Measurements from ENCODE around the gene DCAF11. TPM values are rescaled to one million over a fixed set of nuclear protein-coding genes. Genes with fewer than 3 reads are reported as not detected.
A peak's percentile ranks its signal among the peaks of the same experiment; 100 is the strongest.

DCAF11 gene
- total RNA-seq (2021) (45.5 and 49.1 TPM in 2 replicates), Bru-seq, nascent RNA (percentile 67 among the genes with signal in this experiment), BruChase-seq, experiment 1, labeled RNA remaining after a 2-hour chase (percentile 72 among the genes with signal in this experiment), BruChase-seq, experiment 2, labeled RNA remaining after a 6-hour chase (percentile 84 among the genes with signal in this experiment)
- long read RNA-seq, full-length matches to known transcripts = 20 of 35 reads
- long read RNA-seq, partial matches to known transcripts = 9 of 35 reads
- long read RNA-seq, other reads (novel, unspliced or antisense) = 6 of 35 reads

DNA sequence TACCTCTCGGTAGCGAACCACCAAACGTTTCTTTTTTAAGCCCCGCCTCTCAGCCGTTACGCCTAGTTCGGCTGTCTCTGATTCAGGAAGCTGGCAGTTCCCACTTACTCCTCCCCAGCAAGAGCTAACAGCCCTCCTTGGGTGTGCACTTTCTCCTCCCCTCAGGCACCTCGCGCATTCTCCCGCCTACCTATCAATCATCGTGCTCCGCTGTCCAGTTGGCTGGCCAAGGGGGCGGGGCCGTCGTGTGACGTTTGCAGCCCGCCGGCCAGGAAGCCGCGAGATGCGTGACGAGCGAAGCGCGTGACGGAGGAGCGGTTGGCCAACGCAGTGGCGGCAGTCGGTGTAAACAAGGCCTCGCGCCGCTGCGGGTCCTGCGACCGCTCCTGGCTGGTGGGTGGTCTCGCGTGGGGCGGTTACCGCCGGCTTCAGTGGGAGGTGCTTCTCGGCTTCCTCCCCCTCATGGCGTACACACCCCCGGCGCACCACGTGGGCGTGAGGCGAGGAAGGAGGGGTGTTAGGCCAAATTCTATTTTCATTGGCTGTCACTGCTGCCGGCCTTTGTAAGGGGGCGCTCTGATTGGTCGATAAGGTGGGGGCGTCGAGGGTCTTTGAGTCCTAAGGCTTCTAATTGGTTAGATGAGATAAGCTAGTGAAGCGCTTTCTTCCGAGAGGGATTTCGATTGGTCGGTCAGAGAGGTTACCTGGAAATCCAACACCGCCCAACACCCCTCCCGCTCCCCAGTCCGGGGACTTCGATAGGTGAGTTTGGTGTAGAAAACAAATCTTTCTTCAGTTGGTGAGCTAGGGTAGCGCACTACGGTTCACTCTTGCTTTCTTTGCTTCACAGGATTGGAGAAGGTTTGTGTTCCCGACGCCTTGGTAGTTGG, at the start of gene DCAF11, which contains the start of gene NRL:
TSS of gene DCAF11 (plus strand) at position 246 of the 890 bp plus-strand sequence. CDS start 818 bp downstream, outside the sequence.
TSS of gene NRL (minus strand) at position 418 of the 890 bp plus-strand sequence. CDS start 32,101 bp downstream, outside the sequence.
- ChIA-PET POLR2A (ENCODE audit: low non-redundant PET) (interaction anchor here (0.5 to 2.0 kb wide), 8 partner anchors 9 to 157 kb away, joined by 3 to 13 read pairs (median 3); partner anchors contain the start of genes EMC9, PCK2, PSME2 and RABGGTA), CTCF (interaction anchor here (1.2 to 1.8 kb wide), 2 partner anchors 46 to 56 kb away, joined by 3 to 6 read pairs; partner anchors contain the start of gene IRF9)
- BruUV-seq (replicated peaks) = TSS peak; percentile 64
- intact Hi-C loops (cut with micrococcal nuclease; ENCODE audit: unreplicated experiment) = loop anchor here (2.0 kb wide), 1 partner anchor 26 kb away; the partner anchor contains the start of gene EMC9
- Histone ChIP-seq H3K27me3 (replicated peaks; ENCODE audit: insufficient read depth, low read depth, low read length, poor library complexity) (no peaks in the 10 kb centered on the region), H3K27ac (ENCODE audit: low read depth, low read length, poor library complexity, severe bottlenecking) (peak within 1 kb of the TSS; percentile 99), H3K4me1 (ENCODE audit: insufficient read depth, low read length, poor library complexity, severe bottlenecking) (peaks cover 14% of the 10 kb centered on the region), H3K4me3 (ENCODE audit: low read depth, low read length, poor library complexity, severe bottlenecking) (peak within 1 kb of the TSS; percentile 82), H3K36me3 (ENCODE audit: insufficient read depth, low read length, poor library complexity, severe bottlenecking) (peaks cover 23% of the 10 kb centered on the region), H3K9me3 (ENCODE audit: low read depth, low read length, poor library complexity, severe bottlenecking) (no peaks in the 10 kb centered on the region)
- peak; percentile 100 for DNase-seq (ENCODE audit: low spot score)
- no peak for TF ChIP-seq EZH2 (IDR thresholded peaks at IDR 0.05; ENCODE audit: borderline replicate concordance, low read depth, low read length, poor library complexity, severe bottlenecking)
- TF ChIP-seq, protein P1, sequence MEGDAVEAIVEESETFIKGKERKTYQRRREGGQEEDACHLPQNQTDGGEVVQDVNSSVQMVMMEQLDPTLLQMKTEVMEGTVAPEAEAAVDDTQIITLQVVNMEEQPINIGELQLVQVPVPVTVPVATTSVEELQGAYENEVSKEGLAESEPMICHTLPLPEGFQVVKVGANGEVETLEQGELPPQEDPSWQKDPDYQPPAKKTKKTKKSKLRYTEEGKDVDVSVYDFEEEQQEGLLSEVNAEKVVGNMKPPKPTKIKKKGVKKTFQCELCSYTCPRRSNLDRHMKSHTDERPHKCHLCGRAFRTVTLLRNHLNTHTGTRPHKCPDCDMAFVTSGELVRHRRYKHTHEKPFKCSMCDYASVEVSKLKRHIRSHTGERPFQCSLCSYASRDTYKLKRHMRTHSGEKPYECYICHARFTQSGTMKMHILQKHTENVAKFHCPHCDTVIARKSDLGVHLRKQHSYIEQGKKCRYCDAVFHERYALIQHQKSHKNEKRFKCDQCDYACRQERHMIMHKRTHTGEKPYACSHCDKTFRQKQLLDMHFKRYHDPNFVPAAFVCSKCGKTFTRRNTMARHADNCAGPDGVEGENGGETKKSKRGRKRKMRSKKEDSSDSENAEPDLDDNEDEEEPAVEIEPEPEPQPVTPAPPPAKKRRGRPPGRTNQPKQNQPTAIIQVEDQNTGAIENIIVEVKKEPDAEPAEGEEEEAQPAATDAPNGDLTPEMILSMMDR (conservative IDR thresholded peaks at IDR 0.05; ENCODE audit: low read depth, low read length) = no peak

DNA sequence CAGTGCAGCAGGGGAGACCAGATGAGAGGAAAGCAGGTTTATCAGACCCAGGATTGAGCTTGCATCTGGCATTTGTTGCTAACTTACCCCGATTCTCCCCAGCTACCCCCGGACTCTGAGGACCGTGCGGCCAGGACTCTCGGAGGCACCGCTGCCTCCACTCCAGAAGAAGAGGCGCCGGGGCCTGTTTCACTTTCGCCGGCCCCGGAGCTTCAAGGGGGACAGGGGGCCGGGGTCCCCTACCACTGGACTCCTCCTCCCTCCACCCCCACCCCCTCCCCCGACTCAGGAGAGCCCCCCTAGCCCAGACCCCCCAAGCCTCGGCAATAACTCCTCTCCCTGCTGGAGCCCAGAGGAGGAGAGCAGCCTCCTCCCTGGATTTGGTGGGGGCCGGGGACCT, 49.7 kb upstream of the DCAF11 start:
- POLR2A ChIA-PET (ENCODE audit: low non-redundant PET) = interaction anchor here (0.5 kb wide), 1 partner anchor 95 kb away, joined by 12 read pairs; no protein-coding TSS in a partner anchor
- no TSS peak for BruUV-seq (replicated peaks)

DNA sequence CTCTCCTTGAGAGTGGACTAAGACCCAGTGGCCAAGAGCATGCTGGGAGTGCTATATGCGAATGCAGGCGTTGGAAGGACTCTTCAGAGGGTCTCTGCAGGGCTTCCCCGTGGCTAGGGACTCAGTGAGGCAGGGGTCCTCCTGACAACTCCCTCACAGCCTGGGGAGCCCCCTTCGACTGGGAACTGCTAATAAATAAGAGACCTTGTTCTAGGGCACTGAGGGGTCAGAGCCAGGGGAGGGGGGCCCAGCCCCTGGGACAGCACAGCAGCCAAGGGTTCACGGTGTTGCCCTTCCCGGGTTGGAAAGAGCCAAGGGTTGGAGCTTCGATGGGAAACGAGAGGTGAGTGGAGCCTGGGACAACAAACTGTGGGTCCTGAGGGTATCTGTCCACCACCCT, 49.2 kb upstream of the DCAF11 start:
- Histone ChIP-seq H3K36me3 (ENCODE audit: insufficient read depth, low read length, poor library complexity, severe bottlenecking) (no peaks in the 10 kb centered on the region), H3K27ac (ENCODE audit: low read depth, low read length, poor library complexity, severe bottlenecking) (no peak overlapping the region), H3K4me1 (ENCODE audit: insufficient read depth, low read length, poor library complexity, severe bottlenecking) (no peaks in the 10 kb centered on the region), H3K4me3 (ENCODE audit: low read depth, low read length, poor library complexity, severe bottlenecking) (no peak overlapping the region), H3K9me3 (ENCODE audit: low read depth, low read length, poor library complexity, severe bottlenecking) (no peaks in the 10 kb centered on the region), H3K27me3 (replicated peaks; ENCODE audit: insufficient read depth, low read depth, low read length, poor library complexity) (peaks cover 6% of the 10 kb centered on the region)
- no TSS peak for BruUV-seq (replicated peaks)
- DNase-seq (ENCODE audit: low spot score) = no peak
- CTCF ChIA-PET = no interaction called here
- POLR2A ChIA-PET (ENCODE audit: low non-redundant PET) = no interaction called here
- TF ChIP-seq, protein P1 (conservative IDR thresholded peaks at IDR 0.05; ENCODE audit: low read depth, low read length) = no peak
- TF ChIP-seq EZH2 (IDR thresholded peaks at IDR 0.05; ENCODE audit: borderline replicate concordance, low read depth, low read length, poor library complexity, severe bottlenecking) = no peak
- intact Hi-C loops (cut with micrococcal nuclease; ENCODE audit: unreplicated experiment) = no loop called here

More for the DNA sequence above, 49.7 kb upstream of the DCAF11 start:
- H3K36me3 ChIP-seq (ENCODE audit: insufficient read depth, low read length, poor library complexity, severe bottlenecking) = no peaks in the 10 kb centered on the region
- H3K4me3 ChIP-seq (ENCODE audit: low read depth, low read length, poor library complexity, severe bottlenecking) = no peak overlapping the region
- no peaks in the 10 kb centered on the region for H3K9me3 ChIP-seq (ENCODE audit: low read depth, low read length, poor library complexity, severe bottlenecking)
- intact Hi-C loops (cut with micrococcal nuclease; ENCODE audit: unreplicated experiment) = no loop called here
- TF ChIP-seq EZH2 (IDR thresholded peaks at IDR 0.05; ENCODE audit: borderline replicate concordance, low read depth, low read length, poor library complexity, severe bottlenecking) = no peak
- TF ChIP-seq, protein P1 (conservative IDR thresholded peaks at IDR 0.05; ENCODE audit: low read depth, low read length) = no peak
- CTCF ChIA-PET = no interaction called here
- no peak for DNase-seq (ENCODE audit: low spot score)
- no peaks in the 10 kb centered on the region for H3K4me1 ChIP-seq (ENCODE audit: insufficient read depth, low read length, poor library complexity, severe bottlenecking)
- H3K27me3 ChIP-seq (replicated peaks; ENCODE audit: insufficient read depth, low read depth, low read length, poor library complexity) = peaks cover 3% of the 10 kb centered on the region
- no peak overlapping the region for H3K27ac ChIP-seq (ENCODE audit: low read depth, low read length, poor library complexity, severe bottlenecking)
